ENCODE measurements around the gene DMTF1. TPM values are rescaled to one million over a fixed set of nuclear protein-coding genes. Genes with fewer than 3 reads are reported as not detected.

DMTF1 gene
- total RNA-seq, 1 experiment from 2014 or later, result 79.7 TPM

DNA sequence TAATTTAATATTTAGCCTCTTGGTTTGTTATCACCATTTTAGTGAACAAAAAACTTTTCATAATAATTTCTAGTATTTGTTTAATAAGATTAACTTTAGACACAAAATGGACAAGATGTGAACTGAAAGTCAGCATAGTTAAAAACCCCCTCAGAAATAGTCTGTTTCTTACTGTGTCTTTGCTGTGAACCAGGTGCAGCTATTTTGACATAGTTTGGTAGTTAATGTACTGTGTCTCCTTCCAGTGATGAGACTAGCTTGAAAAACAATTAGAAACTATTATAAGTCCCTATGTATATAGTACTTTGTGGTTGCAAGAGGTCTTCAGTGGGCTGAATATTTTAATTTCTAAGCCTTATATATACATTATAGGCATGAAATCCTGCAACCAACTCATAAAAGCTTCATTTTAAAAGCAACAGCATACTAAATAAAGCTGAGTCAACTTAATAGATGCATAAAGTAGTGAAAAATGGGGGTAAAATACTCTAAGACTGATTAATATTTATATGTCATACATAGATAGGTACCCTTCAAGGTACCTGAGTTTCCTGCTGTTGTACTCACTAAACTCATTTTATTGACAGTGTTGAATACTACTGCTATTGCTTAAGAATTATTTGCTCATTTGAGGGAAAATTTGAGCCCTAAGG is 19.2 kb downstream of the DMTF1 start:
- no TSS peak for BruUV-seq (replicated peaks)
- TF ChIP-seq, protein P1, sequence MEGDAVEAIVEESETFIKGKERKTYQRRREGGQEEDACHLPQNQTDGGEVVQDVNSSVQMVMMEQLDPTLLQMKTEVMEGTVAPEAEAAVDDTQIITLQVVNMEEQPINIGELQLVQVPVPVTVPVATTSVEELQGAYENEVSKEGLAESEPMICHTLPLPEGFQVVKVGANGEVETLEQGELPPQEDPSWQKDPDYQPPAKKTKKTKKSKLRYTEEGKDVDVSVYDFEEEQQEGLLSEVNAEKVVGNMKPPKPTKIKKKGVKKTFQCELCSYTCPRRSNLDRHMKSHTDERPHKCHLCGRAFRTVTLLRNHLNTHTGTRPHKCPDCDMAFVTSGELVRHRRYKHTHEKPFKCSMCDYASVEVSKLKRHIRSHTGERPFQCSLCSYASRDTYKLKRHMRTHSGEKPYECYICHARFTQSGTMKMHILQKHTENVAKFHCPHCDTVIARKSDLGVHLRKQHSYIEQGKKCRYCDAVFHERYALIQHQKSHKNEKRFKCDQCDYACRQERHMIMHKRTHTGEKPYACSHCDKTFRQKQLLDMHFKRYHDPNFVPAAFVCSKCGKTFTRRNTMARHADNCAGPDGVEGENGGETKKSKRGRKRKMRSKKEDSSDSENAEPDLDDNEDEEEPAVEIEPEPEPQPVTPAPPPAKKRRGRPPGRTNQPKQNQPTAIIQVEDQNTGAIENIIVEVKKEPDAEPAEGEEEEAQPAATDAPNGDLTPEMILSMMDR (IDR thresholded peaks at IDR 0.05; ENCODE audit: unreplicated experiment), result no peak
- no peaks in the 10 kb centered on the region for H3K9me3 Mint-ChIP-seq (ENCODE audit: unreplicated experiment)
- DNase-seq (ENCODE audit: unreplicated experiment), result no peak
- intact Hi-C loops (cut with micrococcal nuclease), result no loop called here
- POLR2A ChIA-PET, result interaction anchor here (1.5 to 6.1 kb wide), 2 partner anchors 13 to 48 kb away, joined by 4 to 22 read pairs; no protein-coding TSS in a partner anchor
- CTCF ChIA-PET, result interaction anchor here (0.7 to 1.8 kb wide), 4 partner anchors 10 to 63 kb away, joined by 3 to 5 read pairs (median 4); no protein-coding TSS in a partner anchor
- no peak overlapping the region for H3K27ac Mint-ChIP-seq (ENCODE audit: low read depth, unreplicated experiment)
- no peak overlapping the region for H3K4me3 Mint-ChIP-seq (ENCODE audit: unreplicated experiment)
- H3K4me1 Mint-ChIP-seq (ENCODE audit: insufficient read depth, unreplicated experiment), result peaks cover 8% of the 10 kb centered on the region
- no peaks in the 10 kb centered on the region for H3K27me3 Mint-ChIP-seq (ENCODE audit: insufficient read depth, unreplicated experiment)
- peaks cover 97% of the 10 kb centered on the region for H3K36me3 Mint-ChIP-seq (ENCODE audit: insufficient read depth, unreplicated experiment)

DNA sequence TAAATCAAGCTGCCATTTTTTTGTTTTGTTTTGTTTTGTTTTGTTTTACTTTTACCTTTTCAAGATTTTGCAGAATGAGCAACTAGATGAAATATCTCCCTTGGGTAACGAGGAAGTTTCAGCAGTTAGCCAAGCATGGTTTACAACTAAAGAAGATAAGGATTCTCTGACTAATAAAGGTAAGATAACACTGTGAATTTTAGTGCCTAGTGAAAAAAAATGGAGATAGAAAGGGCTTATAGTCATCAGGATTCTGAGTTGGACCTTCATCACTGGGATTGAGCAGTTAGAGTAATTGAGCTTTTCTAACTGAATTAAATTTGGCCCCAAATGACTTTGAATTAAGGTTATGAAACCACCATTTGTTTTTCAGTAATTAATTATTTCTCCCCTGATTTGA is 21.2 kb downstream of the DMTF1 start:
- DNase-seq (ENCODE audit: unreplicated experiment), result no peak
- Mint-ChIP-seq H3K36me3 (ENCODE audit: insufficient read depth, unreplicated experiment) (peaks cover 98% of the 10 kb centered on the region), H3K4me1 (ENCODE audit: insufficient read depth, unreplicated experiment) (peaks cover 16% of the 10 kb centered on the region), H3K4me3 (ENCODE audit: unreplicated experiment) (no peak overlapping the region), H3K9me3 (ENCODE audit: unreplicated experiment) (no peaks in the 10 kb centered on the region), H3K27ac (ENCODE audit: low read depth, unreplicated experiment) (no peak overlapping the region), H3K27me3 (ENCODE audit: insufficient read depth, unreplicated experiment) (no peaks in the 10 kb centered on the region)
- TF ChIP-seq, protein P1 (IDR thresholded peaks at IDR 0.05; ENCODE audit: unreplicated experiment), result no peak
- POLR2A ChIA-PET, result interaction anchor here (1.0 to 6.1 kb wide), 2 partner anchors 11 to 17 kb away, joined by 3 to 22 read pairs; no protein-coding TSS in a partner anchor
- intact Hi-C loops (cut with micrococcal nuclease), result no loop called here
- BruUV-seq (replicated peaks), result no TSS peak
- CTCF ChIA-PET, result interaction anchor here (0.7 to 1.1 kb wide), 2 partner anchors 26 to 228 kb away, joined by 3 read pairs; no protein-coding TSS in a partner anchor

DNA sequence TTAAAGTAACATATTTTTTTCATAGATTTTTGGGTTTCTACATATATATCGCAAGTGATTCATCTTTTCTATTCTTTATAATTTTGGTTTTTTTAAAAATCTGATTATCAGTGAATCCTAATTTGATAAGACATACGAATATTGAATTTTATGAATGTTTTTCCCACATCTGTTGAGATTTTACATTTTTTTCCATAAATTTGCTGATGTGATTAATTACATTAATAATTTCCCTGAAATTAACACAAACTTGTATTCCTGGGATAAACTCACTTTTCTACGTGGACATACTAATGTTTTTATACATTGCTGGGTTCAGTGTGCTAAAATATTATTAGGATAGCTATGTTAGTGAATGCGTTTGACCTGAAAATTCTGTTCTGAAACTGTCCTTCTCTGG is 26.1 kb downstream of the DMTF1 start:
- DNase-seq (ENCODE audit: unreplicated experiment), result no peak
- ChIA-PET POLR2A (interaction anchor here (1.1 kb wide), 1 partner anchor 10 kb away, joined by 3 read pairs; no protein-coding TSS in a partner anchor), CTCF (interaction anchor here (0.6 kb wide), 1 partner anchor 252 kb away, joined by 5 read pairs; no protein-coding TSS in a partner anchor)
- BruUV-seq (replicated peaks), result no TSS peak
- intact Hi-C loops (cut with micrococcal nuclease), result no loop called here
- Mint-ChIP-seq H3K36me3 (ENCODE audit: insufficient read depth, unreplicated experiment) (peaks cover 99% of the 10 kb centered on the region), H3K27me3 (ENCODE audit: insufficient read depth, unreplicated experiment) (no peaks in the 10 kb centered on the region), H3K9me3 (ENCODE audit: unreplicated experiment) (no peaks in the 10 kb centered on the region), H3K4me1 (ENCODE audit: insufficient read depth, unreplicated experiment) (peaks cover 11% of the 10 kb centered on the region), H3K27ac (ENCODE audit: low read depth, unreplicated experiment) (no peak overlapping the region), H3K4me3 (ENCODE audit: unreplicated experiment) (no peak overlapping the region)
- TF ChIP-seq, protein P1 (IDR thresholded peaks at IDR 0.05; ENCODE audit: unreplicated experiment), result no peak

DNA sequence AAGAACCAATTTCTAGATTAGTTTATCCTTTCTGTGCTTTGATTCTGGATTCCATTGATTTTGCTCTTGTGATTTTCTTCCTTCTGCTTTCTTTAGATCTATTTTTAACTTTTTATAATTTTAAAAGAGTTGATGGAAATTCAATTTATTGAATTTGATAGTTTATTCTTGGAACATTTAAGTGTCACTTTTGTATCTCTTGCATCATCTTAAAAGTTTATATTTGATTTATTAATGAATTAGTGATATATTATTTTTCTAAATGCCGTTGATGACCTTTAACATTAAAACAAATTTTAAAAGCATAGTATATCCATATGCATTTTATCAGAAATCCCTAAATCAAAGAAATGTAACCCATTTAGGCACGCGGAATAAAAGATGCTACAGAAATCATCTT is 26.9 kb downstream of the DMTF1 start:
- peaks cover 11% of the 10 kb centered on the region for H3K4me1 Mint-ChIP-seq (ENCODE audit: insufficient read depth, unreplicated experiment)
- intact Hi-C loops (cut with micrococcal nuclease), result no loop called here
- ChIA-PET POLR2A (no interaction called here), CTCF (no interaction called here)
- DNase-seq (ENCODE audit: unreplicated experiment), result no peak
- TF ChIP-seq, protein P1 (IDR thresholded peaks at IDR 0.05; ENCODE audit: unreplicated experiment), result no peak
- no peaks in the 10 kb centered on the region for H3K27me3 Mint-ChIP-seq (ENCODE audit: insufficient read depth, unreplicated experiment)
- no peak overlapping the region for H3K4me3 Mint-ChIP-seq (ENCODE audit: unreplicated experiment)
- H3K27ac Mint-ChIP-seq (ENCODE audit: low read depth, unreplicated experiment), result no peak overlapping the region
- BruUV-seq (replicated peaks), result no TSS peak
- H3K36me3 Mint-ChIP-seq (ENCODE audit: insufficient read depth, unreplicated experiment), result peaks cover 99% of the 10 kb centered on the region
- no peaks in the 10 kb centered on the region for H3K9me3 Mint-ChIP-seq (ENCODE audit: unreplicated experiment)
